Stimulated activated naive CD8-positive, alpha-beta T cell treated with anti-CD3 and anti-CD28 coated beads, Interleukin-15, Interleukin-2, amounts not matched to agents 100 U/mL and 50 U/mL, for 24 hours (primary cell): ENCODE data around the gene PXN.
A peak's percentile ranks its signal among the peaks of the same experiment; 100 is the strongest.

ENCODE experiments used
- ATAC-seq: fragments of 150-1000 bp; cut with Tn5 transposase; one replicate; pipeline ENCODE4 v1.10.0; 2021
- DNase-seq: peaks from one replicate; pipeline ENCODE4 v3.0.0; 2021

The PXN gene

DNA sequence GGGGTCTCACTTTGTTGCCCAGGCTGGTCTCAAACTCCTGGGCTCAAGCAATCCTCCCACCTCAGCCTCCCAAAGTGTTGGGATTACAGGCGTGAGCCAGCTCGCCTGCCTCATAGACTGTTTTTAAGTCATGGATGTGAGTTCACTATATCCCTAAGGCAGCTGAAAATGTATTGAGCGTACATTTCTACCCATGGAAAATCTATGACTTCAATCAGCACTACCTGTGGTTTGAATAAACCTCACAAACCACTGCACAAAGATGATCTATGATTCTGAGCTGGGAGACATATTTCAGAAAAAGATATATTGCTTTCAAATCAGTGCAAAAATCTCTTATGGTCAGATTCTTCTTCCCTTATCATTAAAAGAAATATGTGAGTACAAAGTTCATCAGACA, 93.5 kb downstream of the PXN start:
- DNase-seq = no peak
- ATAC-seq = peak; percentile 80

DNA sequence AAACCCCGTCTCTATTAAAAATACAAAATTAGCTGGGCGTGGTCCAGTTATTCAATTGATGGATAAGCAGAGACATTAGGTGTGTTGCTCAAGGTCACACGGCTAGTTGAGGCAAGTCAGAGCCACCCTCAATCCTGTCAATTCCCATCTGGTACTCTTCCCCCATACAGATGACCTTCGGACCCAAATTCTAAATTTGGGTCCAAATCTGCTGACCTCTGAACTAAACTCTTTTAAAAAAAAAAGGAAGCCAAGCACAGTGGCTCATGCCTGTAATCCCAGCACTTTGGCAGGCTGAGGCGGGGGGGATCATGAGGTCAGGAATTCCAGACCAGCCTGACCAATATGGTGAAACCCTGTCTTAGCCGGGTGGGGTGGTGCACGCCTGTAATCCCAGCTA, 94.9 kb downstream of the PXN start:
- ATAC-seq = no peak

DNA sequence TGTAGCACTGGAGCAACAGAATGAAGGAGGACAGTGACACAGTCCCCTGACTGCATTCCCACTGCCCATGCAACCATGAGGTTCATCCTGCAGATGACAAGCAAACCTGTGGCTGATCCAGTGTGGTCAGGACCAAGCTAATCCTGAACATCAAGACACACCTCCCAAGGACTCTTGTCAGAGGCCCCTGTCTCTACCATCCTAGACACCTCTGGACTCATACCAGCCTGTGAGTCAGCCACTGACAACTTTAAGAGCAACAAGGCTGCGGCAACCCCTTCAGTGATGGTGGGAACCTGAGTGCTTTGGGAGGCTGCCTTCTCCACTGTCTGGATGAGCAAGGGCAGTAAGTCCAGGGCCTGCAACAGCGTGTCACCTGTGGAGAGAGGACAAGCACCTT, 95.6 kb downstream of the PXN start:
- DNase-seq (no peak), ATAC-seq (no peak)

More for the DNA sequence above, 94.9 kb downstream of the PXN start:
- DNase-seq = no peak

DNA sequence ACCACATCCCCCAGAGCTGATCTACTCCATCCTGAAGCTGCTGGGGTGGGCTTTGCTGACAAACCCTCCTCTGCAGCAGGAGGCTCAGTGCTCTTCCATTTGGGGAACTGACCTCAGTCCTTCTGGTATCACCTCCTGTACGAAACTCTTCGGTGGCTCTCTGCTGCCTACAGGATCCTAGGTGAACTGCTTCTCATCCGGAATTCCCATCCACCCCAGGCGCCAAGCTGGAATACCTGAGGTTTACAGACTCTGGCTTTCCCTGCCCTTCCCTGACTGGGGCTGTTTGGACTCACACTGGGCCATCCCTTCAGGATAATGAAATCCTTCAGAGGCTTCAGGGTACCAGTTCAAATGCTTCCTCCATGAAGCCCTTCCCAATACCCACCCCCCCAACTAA, 97.2 kb downstream of the PXN start:
- ATAC-seq = no peak
- DNase-seq = no peak

DNA sequence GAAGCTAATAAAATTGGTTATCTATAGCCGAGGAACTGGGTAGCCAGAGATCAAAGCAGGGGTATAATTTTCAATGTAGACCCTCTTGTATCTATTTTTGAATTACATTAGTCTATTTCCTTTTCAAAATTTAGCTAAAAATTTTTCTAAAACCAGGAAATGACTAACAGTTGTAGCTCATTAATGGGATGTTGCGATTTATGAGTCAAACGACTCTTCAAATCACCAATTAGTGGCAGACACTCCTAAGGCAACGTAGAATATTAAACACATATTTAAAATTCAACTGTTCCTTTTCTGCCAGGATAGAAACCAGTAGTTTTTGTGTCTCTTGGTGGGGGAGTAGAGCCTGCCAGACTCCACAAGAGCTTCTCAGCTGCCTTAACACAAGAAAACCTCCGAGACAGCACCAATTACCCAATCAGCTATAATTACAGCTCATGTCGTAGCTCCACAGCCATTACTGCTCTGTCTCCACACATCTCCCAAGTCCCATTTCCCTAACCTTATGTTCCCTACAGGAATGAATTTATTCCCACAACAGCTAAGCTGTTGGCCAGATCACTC, 97.9 kb downstream of the PXN start:
- ATAC-seq (no peak), DNase-seq (no peak)

DNA sequence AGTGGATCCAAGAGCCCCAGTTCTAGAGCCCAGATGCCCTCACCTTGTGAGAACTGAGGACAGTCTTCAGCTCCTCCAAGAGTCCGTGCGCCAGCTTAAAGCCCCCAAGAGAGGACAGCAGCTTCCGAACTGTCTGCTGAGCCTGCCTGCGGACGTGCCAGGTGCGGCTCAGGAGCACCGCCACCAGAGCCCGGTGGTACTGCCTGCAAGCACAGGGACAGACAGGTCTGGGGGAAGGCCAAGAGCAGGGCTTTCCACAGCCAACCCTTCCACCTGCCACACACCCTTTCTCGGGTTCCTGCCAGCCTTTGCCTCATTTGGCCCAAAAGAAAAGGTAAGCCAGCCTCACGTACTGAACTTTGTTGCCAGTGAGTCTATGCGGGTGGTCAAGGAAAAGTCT, 101.2 kb downstream of the PXN start:
- ATAC-seq (no peak), DNase-seq (no peak)

DNA sequence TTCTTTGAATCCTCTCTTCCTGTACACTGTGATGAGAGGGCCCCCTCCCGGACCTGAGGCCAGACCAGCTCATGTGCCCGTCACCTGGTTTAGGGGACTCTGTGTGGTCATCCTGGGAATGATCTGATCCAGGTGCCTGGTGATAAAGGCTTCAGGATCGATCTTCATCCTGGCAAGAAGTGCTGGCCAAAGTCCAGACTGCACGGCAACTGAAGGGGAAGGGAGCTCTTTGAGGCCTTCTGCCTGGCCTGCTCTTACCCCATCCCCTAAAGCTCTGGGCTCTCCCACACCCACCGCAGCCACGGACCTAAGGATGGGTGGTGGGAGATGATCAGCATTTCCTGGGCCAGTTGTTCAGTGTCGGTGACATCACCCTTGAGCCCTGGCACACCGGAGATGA, 102.8 kb downstream of the PXN start:
- no peak for ATAC-seq
- no peak for DNase-seq

DNA sequence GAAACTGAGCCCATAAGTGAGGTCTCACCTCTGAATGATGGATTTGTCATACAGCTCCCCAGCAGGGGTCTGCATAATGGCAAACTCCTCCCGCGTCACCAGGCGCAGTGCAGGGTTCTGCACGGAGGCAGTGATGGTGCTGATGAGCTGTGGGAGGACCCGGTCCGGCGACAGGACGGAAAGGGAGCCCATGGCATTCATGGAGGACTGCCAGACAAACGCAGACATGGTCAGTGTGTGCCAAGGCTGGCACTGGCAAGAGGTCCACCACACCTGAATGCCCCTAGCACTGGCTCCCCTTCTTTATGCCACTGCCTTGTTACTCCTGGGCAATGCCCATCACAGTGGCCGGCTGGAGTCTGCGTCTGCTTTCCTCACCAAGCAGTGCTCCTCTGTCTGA, 103.7 kb downstream of the PXN start:
- DNase-seq = no peak
- ATAC-seq = no peak
